HG02571 (cell line): ENCODE measurements around the gene CCDC63.

Experiments
- ATAC-seq: cut with Tn5 transposase; IDR thresholded peaks from one replicate; pipeline ENCODE4 v1.9.1; 2021; ENCODE audit warnings: mild to moderate bottlenecking, moderate library complexity; ENCODE audit not compliant: unreplicated experiment

The CCDC63 gene

DNA sequence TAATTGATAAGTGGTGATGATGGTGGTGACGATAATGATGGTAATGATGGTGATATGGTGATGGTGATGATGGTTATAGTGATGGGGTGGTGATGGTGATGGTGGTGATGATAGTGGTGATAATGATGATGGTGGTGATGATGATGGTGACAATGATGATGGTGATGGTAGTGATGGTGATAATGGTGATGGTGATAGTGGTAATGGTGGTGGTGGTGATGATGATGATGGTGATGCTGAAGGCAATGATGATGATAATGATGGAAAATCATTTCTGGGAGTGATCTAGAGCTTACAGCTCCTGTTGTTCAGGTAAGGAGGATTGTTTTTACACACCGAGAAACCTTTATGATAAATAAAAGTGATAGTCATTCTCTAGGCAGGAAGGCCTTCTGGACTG is 33.9 kb downstream of the CCDC63 start:
- ATAC-seq = no peak

DNA sequence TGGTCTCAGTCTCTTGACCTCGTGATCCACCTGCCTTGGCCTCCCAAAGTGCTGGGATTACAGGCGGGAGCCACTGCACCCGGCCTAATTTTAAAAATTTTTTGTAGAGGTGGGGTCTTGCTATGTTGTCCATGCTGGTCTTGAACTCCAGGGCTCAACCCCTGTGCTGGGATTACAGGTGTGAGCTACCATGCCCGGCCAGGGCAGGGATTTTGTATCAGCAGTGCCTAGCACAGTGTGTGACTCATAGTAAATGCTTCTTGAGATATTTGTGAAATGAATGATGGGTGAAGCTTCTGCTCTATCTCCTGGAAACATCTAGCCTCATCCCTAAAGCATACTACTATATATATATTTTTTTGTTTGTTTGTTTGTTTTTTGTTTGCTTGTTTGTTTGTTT is 36.5 kb downstream of the CCDC63 start:
- no peak for ATAC-seq

DNA sequence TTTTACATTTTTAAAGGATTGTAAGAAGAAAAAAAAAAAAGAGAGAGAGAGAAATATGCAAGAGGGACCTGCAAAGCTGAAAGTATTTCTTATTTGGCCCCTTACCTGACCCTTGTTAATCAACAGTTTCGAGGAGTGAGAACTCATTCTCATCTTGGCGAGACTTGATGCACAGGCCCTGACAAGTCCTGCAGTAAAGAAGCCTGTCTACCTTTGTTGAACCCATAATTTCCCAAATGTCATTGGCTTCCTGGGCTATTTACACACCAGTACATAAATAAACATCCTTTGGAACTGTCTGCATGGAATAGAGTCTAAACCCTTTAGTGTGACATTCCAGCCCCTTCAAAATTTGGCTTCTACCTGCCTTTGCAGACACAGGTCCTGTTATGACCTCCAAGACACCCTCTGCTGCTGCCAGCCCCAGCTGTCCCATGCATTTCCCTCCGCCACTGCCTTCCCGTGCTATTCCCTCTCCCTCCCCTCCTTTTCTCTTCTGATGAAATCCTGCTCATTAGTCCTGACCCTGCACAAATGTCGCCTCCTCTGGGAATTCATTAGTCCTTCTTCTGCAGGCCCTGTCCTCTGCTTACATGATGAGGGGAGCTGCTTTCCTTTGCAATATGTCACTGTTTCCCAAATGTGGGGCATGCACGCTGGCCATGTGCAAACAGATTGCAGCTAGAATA is 38.5 kb downstream of the CCDC63 start:
- ATAC-seq = no peak

DNA sequence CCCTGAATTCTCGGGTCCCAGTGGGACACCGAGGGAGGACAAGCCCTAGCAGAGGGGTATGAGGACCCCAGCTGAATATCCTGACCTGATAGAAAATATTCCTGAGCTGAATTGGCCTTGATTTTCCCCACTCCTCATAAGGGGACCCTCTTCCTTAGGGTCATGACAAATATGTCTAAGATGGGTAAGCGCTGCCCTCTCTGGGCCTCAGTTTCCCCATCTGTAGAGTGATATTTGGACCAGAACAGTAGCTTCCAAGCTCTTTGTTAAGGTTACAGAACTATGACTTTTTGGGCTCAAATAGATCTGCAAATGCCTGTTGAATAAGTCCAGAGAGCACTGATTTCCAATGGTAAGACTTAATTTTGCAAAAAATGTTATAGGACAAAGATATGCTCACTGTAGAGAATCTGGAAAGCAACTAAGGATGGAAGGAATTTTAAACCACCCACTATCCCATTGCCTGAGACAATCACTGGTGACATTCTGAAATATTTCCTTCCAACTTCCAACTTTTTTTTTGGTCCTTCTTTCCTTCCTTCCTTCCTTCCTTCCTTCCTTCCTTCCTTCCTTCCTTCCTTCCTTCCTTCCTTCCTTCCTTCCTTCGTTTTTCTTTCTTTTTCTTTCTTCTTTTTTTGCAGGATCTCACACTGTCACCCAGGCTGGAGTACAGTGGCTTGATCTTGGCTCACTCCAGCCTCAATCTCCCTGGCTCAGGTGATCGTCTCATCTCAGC is 41.6 kb downstream of the CCDC63 start:
- ATAC-seq = no peak

DNA sequence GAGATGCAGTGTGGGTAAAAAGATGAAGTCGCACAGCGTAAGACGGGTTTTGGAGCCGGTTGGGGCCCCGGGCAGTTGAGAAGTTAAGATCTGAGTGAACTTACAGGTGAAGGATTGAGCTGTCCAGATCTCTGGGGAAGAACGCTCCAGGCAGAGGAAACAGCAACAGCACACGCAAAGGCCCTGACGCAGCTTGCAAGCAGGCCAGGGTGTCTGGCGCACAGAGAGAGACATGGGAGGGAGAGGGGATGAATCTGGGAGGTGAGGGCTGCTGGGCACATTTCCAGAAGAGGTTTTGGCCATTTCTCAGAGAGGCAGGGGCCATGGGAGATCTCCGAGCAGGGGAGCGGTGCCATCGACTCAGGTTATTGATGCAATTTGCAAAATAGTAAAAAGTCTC is 42.6 kb downstream of the CCDC63 start:
- no peak for ATAC-seq

DNA sequence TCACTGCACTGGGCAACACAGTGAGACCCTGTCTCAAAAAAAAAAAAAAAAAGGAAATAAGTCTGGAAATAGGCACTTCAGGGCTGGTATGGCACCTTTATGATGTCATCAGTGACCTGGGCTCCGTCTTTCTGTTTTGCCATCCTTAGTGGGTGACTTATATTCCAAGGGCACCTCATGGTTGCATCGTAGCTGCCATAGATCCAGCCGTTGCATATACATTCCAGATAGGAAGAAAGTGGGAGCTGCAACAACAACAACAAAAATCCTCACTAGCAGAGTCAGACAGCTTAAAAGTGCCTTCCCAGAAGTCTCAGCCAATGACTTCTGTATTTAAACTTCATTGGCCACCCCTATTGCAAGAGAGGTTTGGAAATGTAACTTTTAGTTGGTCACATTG is 47.2 kb downstream of the CCDC63 start:
- no peak for ATAC-seq

DNA sequence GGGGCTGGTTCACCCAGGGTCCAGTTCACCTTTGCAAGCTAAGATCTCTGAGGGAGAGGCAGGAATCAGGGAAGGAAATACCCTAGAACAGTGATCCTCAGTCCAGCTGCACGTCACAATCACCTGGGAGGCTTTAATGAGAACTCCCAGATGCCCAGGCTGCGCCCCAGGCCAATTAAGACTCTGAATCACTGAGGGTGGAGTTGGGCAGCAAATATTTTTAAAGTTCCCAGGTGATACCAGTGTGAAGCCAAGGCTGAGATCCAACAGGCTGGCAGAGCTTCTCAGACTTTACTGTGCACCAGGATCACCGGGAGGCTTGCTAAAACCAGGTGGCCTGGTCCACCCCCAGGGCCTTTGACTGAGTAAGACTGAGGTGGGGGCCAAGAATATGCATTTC is 49.8 kb downstream of the CCDC63 start:
- no peak for ATAC-seq

DNA sequence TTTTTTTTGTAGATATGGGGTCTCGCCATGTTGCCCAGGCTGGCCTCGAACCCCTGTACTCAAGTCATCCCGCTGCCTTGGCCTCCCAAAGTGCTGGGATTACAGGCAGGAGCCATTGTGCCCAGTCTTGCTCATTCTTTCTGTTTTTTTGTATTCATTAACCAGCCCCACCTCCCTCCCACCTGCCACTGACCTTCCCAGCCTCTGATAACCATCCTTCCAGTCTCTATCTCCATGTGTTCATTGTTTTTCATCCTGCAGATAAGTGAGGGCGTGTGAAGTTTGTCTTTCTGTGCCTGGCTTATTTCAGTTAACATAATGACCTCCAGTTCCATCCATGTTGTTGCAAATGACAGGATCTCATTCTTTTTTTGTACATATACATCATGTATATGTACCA is 54.6 kb downstream of the CCDC63 start:
- no peak for ATAC-seq

DNA sequence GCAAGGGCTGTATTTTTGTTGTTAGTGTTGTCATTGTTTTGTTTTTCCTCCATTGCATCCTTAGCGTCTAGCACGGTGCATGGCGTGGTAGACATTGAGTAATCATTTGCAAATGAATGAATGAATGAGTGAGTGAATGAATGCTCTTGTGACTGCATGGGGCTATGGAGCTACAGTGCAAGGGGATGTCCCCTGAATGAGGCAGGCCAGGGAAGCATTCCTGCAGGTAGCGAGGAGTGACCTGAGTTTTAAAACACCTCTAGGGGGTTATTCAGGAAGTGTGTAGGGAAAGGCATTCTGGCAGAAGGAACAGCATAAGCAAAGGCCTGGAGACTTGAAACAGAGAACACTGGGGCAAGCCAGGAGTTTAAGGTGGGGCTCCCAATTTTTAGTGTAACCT is 56.7 kb downstream of the CCDC63 start:
- ATAC-seq = no peak

DNA sequence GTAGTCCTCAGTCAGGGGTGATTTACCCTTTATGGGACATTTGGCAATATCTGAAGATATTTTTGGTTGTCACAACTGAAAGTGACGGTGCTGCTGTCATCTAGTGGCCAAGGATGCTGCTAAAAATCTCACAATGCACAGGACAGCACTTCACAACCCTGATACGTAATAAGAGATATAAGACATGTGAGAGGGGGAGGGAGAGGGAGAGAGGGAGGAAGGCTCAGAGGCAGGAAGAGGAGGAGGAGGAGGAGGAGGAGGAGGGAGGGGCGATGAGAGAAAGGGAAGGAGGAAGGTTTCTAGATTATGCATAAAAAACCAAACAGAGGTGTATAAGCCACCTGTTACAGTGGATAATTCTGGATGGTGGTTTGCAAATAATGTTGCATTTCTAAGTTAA is 59.3 kb downstream of the CCDC63 start:
- no peak for ATAC-seq

DNA sequence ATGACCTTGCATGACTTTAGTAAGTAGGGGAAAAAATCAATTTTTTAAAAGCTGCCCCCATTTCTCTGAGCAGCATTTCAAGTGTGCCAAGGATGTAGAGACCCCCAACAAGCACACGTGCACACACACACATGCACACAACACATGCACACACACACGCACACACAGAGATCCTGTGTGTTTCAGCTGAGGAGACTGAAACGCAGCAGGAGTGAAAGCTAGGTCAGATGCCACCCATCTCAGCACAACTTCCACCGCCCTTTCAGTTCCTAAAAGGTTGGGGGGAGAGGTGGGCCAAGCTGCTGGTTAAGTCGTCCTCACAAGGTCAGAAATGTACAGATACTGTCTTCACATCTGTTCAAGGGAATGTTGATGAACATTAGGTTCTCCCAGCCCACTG is 59.7 kb downstream of the CCDC63 start:
- no peak for ATAC-seq

DNA sequence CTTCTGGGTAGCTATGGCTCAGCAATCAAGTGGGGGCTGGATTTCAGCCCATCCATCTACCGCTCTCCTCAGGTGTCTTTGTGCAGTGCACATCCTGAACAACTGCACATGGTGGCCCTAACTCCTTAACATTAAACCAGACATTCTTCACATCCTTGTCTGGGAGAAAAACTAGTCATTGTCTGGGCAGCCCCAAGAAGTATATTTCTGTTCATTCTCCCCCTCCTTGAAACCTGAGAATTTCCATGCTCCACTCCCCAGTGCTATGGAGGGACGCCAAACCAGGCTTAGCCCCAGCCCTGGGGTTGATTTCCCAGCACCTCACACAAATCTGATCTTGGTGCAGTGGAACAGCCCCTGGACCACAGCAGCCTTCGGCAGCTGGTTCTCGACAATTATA is 60.2 kb downstream of the CCDC63 start:
- no peak for ATAC-seq

DNA sequence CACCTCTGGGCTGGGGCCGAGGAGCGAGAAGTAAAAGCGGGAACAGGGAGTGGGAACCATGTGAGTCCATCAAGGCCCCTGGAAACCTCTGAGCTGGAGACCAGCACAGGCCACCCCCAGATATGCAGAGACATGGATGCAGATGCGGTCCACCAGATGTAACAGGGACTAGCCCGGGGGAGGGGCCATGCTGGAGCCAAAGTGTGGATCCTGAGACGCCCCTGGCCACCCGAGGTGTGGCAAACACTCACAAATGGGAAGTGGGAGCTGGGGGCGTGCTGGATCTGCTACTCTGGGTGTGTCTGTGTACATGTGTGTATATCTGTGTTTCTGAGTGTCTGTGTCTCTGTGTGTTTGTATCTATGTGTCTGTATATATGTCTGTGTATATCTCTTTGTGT is 60.8 kb downstream of the CCDC63 start:
- no peak for ATAC-seq

DNA sequence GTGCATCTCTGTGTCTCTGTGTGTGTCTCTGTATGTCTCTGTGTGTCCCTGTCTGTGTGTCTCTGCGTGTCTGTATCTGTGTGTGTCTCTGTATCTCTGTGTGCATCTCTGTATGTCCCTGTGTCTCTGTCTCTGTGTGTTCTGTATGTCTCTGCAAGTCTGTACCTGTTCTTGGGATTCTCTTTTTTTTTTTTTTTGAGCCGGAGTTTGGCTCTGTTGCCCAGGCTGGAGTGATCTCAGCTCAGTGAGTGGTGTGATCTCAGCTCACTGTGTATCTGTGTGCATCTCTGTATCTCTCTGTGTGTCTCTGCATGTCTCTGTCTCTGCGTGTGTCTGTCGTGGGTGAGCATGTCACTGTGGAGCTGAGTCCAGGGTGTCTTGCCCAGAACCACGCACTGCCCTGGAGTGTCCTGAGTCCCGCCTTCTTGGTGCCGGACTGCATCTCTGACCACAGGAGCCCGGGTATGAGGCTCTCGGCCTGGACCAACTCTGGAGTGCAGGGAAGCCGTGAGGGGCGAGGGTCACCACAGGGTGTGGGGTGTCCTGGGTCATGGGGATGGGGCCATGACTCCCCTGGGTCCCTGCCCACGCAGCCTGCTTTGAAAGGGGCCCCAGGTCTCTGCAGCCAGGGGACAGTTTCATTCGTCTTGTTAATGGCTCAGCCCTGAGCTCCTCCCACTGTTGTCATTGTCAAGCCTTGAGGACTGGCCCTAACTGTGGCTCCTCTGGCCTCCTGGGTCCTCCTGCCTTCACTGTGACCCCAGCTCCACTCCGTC is 61.8 kb downstream of the CCDC63 start:
- no peak for ATAC-seq

DNA sequence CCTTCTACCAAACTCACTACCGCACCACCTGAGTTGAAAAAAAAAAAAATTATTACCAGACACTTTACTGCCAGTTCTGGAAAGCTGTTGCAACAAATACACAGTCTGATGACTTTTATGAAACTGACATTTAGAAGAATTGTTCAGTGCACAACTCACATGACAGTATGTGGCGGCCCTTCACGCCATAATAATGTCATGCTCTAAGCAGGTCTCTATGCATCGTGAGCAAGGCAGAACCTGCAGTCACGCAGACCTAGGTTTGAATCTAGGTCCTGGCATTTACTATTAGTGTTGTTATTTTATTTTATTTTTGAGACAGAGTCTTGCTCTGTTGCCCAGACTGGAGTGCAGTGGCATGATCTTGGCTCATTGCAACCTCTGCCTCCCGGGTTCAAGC is 65.5 kb downstream of the CCDC63 start:
- ATAC-seq = no peak

DNA sequence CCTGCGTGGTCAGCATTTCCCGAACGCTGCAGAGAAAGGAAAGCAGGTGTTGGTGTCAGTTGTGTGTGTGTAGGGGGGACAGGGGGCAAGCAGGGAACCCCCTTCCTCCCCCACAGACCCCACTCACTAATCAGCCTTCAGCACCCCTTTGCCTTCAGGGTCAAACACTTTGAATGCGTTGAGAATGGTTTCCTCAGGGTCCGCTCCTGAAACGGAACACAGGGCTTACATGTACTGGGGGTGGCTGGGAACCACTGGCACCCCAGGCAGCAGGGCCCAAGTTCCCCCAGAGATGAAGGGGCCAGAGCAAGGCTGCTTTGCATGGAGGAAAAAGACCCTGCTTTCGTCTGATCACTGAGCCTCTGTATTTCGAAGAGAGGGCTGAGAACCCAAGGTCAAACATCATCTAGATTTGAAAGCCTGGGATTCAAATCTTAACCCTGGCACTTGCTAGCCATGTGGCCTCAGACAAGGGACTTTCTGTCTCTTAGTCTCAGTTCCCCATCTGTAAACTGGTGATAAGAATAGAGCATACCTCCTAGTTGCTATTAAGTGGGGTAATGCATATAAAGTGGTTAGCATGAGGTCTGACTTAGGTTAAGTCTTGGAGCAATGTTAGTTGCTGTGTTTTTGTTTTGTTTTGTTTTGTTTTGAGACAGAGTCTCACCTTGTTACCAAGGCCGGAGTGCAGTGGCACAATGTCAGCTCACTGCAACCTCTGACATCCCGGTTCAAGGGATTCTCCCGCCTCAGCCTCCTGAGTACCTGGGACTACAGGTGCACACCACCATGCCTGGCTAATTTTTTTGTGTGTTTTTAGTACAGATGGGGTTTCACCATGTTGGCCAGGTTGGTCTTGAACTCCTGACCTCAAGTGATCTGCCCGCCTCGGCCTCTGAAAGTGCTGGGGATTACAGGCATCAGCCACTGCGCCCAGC is 66.6 kb downstream of the CCDC63 start:
- peak; percentile 98 for ATAC-seq

DNA sequence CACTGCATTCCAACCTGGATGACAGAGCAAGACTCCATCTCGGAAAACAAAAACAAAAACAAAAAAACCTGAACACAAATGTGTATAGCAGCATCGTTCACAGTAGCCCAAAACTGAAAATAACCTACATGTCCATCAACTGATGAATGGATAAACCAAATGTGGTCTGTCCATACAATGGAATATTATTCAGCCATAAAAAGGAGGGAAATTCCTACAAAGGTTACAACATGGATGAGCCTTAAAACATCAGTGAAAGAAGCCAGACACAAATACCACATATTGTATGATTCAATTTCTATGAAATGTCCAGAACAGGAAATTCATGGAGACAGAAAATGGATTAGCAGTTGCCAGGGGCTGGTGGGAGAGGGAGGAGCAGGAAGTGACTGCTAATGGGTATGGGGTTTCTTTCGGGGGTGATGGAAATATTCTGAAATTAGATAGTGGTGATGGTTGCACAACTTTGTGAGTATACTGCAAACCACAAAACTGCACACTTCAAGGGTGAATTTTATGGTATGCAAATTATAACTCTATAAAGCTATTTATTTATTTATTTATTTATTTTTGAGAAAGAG is 69.6 kb downstream of the CCDC63 start:
- no peak for ATAC-seq

DNA sequence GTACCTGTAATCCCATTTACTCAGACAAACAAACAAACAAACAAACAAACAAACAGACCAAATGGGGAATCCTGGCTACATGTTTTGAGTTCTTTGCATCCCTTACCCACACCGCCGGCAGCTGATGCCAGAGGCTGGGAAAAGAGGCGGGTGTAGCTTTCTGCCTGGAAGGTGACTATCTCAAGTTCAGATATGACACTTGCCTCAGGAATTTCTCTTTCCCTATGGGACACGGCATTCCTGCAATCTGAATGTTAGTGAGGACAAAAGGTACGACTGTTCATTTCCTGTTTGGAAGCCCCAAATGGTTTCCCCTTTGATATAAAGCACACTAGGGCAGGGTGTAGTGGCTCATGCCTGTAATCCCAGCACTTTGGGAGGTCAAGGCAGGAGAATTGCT is 70.7 kb downstream of the CCDC63 start:
- no peak for ATAC-seq

DNA sequence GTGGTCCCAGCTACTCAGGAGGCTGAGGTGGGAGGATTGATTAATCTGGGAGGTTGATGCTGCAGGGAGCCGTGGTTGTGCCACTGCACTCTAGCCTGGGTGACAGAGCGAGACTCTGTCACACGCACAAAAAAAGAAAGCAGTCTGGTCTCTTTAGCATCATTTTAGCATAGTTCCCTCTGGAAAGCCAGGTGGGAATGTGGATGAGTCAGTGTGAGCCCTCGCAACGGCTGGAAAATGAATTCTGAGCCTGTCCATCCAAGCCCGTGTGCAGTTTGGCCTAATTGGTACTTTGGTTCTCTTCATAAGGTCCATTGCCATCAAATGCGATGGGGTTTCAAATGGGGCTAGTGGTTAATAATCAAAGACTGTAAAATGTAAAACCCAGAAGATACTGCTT is 71.2 kb downstream of the CCDC63 start:
- no peak for ATAC-seq

DNA sequence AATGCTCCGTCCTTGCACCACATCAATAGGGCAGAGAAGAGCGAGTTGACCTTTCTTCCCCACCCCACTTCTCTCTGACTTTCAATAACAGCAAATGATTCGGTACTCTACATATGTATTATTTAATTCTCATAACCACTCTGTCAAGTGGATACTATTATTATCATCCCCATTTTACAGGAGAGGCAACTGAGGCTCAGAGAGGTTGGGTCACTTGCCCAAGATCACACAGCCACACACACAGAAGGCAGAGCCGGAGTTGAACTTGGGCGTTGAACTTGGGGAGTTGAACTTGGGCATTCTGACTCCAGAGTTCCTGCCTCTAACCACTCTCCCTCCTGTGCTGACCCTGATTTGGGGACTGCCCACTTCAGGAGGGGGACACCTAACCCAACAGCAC is 72.9 kb downstream of the CCDC63 start:
- no peak for ATAC-seq
